Stimulated activated naive CD4-positive, alpha-beta T cell (primary cell): Measurements from ENCODE around the gene NUP210L.
"Not testable (repeated sequence)": the region's sequence is repeated elsewhere in the genome, so short reads cannot be mapped to it uniquely, and the experiment has no call there.

Experiments
- DNase-seq, 6 experiments: peaks; one replicate each; lab custom pipeline; 2025; lab: John Stamatoyannopoulos, UW

Gene NUP210L

GRCh38 chr1:153991806-153992205 is 163.1 kb downstream of the NUP210L start:
- peak in 1 of 6 experiments; percentile 35 for DNase-seq

GRCh38 chr1:153991151-153991630 is 163.7 kb downstream of the NUP210L start:
- DNase-seq: no peak

GRCh38 chr1:153990468-153991150 is 164.3 kb downstream of the NUP210L start, which contains the start of gene RPS27:
TSS of gene RPS27 (plus strand) at chr1:153990762. CDS start at chr1:153990797, 35 bp downstream.
- peak; percentile 79 to 96 (median 90) for DNase-seq

- no peak for DNase-seq
Measured at GRCh38 chr1:153987621-153988020, 167.3 kb downstream of the NUP210L start.

- peak in 1 of 6 experiments; percentile 30 for DNase-seq
Measured at GRCh38 chr1:153985941-153986761, 168.7 kb downstream of the NUP210L start, which contains the start of gene RAB13. TSS of gene RAB13 (minus strand) at chr1:153986339. CDS start at chr1:153986236, 103 bp downstream.

GRCh38 chr1:153985341-153985912 is 169.4 kb downstream of the NUP210L start:
- no peak for DNase-seq

- DNase-seq: no peak
Measured at GRCh38 chr1:153984123-153984894, 170.6 kb downstream of the NUP210L start.

- not testable (repeated sequence) for DNase-seq
Measured at GRCh38 chr1:153981735-153982134, 173.1 kb downstream of the NUP210L start.

GRCh38 chr1:153979091-153979490 is 175.8 kb downstream of the NUP210L start:
- not testable (repeated sequence) for DNase-seq

- DNase-seq: no peak
Measured at GRCh38 chr1:153978274-153978909, 176.5 kb downstream of the NUP210L start.

- DNase-seq: peak; percentile 64 to 81 (median 76)
Measured at GRCh38 chr1:153977250-153978240, 177.3 kb downstream of the NUP210L start, which contains the start of gene JTB. TSS of gene JTB (minus strand) at chr1:153977674. CDS start at chr1:153977252, 422 bp downstream.

GRCh38 chr1:153976819-153977249 is 178.0 kb downstream of the NUP210L start:
- DNase-seq: peak in 1 of 6 experiments; percentile 56

- DNase-seq: no peak
Measured at GRCh38 chr1:153973525-153973924, 181.3 kb downstream of the NUP210L start.

GRCh38 chr1:153973071-153973470 is 181.8 kb downstream of the NUP210L start:
- no peak for DNase-seq

- DNase-seq: no peak
Measured at GRCh38 chr1:153970346-153970745, 184.5 kb downstream of the NUP210L start.

- no peak for DNase-seq
Measured at GRCh38 chr1:153968972-153969371, 185.9 kb downstream of the NUP210L start.

- DNase-seq: no peak
Measured at GRCh38 chr1:153968408-153968807, 186.5 kb downstream of the NUP210L start.

GRCh38 chr1:153968000-153968363 is 186.9 kb downstream of the NUP210L start:
- peak in 1 of 6 experiments; percentile 45 for DNase-seq

- DNase-seq: peak; percentile 69 to 87 (median 81)
Measured at GRCh38 chr1:153967107-153967999, 187.5 kb downstream of the NUP210L start, which contains the start of gene CREB3L4. TSS of gene CREB3L4 (plus strand) at chr1:153967902. CDS start at chr1:153968526, 624 bp downstream.
